GM21576 (cell line): ENCODE measurements around the gene ATXN1.
A peak's percentile ranks its signal among the peaks of the same experiment; 100 is the strongest.

Source experiments
- ATAC-seq: cut with Tn5 transposase; IDR thresholded peaks from one replicate; pipeline ENCODE4 v1.9.1; 2021; ENCODE audit warnings: mild to moderate bottlenecking, moderate library complexity; ENCODE audit not compliant: unreplicated experiment

The ATXN1 gene

DNA sequence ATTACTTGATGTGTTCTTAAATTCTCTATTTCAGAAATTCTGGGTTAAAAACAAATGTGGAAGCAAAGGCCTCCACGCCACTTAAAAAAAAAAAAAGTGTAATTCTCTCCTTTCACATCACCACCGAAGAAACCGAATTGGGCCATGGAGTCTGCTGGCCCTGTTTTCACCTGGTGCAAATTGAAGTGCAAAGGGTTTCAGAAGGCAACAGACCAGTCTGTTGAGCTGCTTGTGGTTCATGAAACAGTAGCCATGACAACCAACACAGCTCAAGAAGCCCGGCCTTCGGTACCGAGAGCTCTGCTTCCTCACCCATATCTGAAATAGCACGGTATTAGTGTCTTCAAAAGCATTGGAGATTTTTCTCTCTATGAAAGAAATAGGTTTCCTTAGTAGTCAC is 459.7 kb downstream of the ATXN1 start:
- ATAC-seq: peak; percentile 47

DNA sequence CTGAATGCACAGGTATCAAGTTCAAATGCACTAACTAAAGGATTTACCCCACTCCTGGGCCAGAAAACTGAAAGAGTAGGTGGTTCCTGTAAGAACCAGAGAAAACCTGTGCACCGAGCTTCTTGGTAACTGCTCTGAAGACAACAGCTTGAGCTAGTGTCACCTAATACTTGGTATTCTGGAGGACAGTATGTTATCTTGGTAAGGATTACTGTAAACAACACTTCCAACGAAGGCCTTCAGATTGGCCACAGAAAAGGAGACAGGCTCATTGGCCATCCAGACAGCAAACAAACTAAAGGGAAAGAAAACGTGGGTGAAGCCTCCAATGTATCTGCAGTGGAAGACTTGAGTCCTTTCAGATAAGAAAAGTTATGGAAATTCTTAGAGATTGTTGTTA is 461.4 kb downstream of the ATXN1 start:
- ATAC-seq: no peak

GRCh38 chr6:16296061-16296670 is 465.1 kb downstream of the ATXN1 start:
- no peak for ATAC-seq

DNA sequence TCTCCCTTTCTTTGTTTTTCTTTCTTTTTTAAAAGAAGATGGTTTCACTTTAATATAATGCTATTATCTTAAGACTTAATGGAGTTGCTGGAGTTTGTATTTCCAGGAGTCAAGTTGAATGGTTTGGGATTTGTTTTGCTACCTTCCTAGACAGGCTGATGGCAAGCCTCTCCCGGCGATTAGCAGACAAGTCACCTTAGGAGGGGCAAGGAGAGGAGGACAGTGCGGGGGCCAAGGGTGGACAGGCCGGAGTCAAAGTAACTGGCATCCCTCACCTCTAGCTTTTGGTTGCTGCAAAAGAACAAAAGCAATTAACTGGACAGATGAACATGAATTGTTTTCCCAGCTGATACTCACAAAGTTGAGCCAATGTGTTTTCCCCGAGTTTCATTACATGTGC is 465.8 kb downstream of the ATXN1 start:
- ATAC-seq: no peak

- no peak for ATAC-seq
Measured at GRCh38 chr6:16295060-16295459, 466.2 kb downstream of the ATXN1 start.

GRCh38 chr6:16294371-16294770 is 466.9 kb downstream of the ATXN1 start:
- no peak for ATAC-seq

DNA sequence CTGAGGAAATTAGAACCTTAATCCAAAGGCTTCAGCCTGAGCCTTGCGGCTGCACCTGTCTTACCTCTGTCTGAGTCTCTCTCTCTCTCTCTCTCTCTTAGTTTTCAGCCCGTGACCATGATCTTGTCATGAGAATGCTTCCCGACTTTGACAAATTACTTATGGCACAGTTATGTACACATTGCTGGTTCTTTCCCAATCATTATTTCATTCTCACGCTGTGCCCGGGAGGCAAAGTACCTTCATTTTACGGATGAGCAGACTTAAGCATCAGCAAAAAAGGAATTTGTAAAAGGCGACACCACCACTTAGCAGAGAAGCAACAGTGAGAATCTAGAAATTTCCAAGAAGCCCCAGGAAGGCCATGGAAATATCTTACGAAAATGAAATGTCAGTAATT is 468.3 kb downstream of the ATXN1 start:
- no peak for ATAC-seq

DNA sequence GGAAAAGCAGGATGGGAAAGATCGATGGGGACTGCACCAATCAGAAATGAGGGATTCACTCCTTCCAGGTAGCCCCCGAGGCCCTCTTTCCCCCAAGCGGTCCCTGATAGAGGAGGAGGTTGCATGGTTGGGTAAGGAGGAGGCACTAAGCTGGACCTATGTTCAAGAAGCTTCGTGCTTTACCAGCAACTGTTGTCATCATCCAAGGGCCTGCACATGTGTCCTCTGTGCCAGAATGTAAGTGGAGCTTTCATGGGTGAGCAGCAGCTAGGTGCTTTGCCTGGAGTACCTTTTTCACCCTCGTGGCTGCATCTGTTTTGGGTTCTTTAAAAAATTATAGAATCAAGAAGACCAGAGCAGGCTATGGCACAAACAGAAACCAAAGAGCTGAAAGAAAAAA is 468.8 kb downstream of the ATXN1 start:
- ATAC-seq: no peak

DNA sequence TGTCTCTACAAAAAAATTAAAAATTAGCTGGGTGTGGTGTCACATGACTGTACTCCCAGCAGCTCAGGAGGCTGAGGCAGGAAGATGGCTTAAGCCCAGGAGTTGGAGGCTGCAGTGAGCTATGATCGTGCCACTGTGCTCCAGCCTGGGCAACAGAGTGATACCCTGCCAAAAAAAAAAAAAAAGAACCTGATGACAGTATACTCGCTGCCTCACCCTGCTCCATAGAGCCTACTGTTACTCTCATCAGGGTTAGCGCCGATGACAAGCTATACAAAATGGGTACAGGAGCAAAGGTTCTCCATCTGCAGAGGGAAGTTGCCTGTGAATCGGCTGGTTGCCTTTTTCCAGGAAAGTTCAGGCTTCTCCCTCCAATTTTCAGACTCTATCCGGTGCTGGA is 469.5 kb downstream of the ATXN1 start:
- ATAC-seq: no peak

DNA sequence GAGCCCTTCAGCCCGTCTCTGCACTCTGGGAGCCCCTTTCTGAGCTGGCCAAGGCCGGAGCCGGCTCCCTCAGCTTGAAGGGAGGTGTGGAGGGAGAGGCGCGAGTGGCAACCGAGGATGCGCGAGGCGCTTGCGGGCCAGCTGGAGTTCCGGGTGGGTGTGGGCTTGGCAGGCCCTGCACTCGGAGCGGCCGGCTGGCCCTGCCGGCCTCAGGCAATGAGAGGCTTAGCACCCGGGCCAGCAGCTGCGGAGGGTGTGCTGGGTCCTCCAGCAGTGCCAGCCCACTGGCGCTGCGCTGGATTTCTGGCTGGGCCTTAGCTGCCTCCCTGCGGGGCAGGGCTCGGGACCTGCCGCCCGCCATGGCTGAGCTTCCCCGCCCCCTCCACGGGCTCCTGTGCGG is 473.1 kb downstream of the ATXN1 start:
- no peak for ATAC-seq

GRCh38 chr6:16286151-16286522 is 475.1 kb downstream of the ATXN1 start:
- no peak for ATAC-seq

- no peak for ATAC-seq
Measured at GRCh38 chr6:16285467-16286150, 475.7 kb downstream of the ATXN1 start.

DNA sequence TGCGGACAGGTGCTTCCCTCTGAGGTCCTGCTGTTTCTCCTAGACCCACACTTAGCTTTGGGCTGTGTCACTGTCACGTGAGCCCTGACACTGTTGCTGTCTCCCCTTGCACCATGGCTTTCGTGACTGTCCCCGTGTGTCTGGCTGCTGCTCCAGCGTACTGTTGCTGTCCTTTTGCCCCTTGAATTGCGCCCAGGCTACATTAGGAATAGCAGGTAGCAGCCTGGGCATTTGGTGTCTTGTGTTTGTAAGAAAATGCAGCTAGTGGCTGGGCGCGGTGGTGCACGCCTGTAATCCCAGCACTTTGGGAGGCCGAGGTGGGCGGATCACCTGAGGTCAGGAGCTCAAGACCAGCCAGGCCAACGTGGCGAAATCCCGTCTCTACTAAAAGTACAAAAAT is 476.8 kb downstream of the ATXN1 start:
- ATAC-seq: no peak

- no peak for ATAC-seq
Measured at GRCh38 chr6:16282370-16282769, 478.9 kb downstream of the ATXN1 start.

DNA sequence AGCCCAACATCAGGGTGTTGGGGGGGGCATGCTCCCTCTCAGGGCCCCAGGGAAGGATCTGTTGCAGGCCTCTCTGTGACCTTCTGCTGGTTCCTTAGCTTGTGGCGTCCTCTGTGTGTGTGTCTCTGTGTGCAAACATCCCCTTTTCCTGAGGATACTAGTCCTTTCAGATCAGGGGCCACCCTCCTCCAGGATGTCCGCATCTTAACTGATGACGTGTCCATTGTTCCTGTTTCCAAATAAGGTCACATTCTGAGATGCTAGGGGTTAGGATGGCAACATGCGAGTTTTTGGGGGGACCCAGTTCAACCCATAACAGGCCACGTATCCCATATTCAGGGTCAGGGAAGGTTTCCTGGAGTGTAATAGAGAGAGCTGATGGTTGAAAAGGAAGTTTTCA is 482.0 kb downstream of the ATXN1 start:
- ATAC-seq: no peak

GRCh38 chr6:16278750-16279149 is 482.5 kb downstream of the ATXN1 start:
- no peak for ATAC-seq

DNA sequence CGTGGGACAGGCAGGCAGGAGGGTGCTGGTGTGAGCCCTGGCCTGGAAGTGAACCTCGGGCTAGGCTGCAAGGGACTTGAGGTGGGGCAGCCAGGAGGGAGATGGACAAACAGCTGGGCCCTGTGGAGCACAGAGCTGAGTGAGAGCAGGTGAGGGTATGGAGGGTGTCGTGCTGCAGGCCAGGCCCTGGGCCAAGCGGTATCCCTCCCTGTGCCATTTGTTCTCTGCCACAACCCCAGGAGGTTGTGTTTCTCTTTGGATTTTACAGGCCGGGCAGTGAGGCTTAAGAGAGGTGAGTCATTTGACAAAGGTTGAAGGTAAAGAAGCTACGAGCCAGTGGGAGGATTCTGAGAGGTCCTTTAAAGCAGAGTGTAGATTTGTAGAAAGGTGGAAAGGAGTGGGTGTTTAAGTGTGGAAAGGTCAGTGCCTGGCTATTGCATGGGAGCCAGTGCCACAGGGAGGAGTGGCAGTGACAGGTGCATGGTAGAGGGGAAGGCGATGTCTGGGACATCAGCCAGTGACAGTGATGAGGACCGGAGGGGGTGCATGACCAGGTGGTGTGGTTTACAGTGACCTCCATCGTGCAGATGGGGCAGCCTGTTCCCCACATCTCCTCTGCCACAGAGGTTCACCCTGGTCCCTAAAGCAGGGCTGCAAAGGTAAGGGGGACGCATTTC is 483.1 kb downstream of the ATXN1 start:
- no peak for ATAC-seq

GRCh38 chr6:16277101-16277981 is 483.9 kb downstream of the ATXN1 start:
- ATAC-seq: no peak

DNA sequence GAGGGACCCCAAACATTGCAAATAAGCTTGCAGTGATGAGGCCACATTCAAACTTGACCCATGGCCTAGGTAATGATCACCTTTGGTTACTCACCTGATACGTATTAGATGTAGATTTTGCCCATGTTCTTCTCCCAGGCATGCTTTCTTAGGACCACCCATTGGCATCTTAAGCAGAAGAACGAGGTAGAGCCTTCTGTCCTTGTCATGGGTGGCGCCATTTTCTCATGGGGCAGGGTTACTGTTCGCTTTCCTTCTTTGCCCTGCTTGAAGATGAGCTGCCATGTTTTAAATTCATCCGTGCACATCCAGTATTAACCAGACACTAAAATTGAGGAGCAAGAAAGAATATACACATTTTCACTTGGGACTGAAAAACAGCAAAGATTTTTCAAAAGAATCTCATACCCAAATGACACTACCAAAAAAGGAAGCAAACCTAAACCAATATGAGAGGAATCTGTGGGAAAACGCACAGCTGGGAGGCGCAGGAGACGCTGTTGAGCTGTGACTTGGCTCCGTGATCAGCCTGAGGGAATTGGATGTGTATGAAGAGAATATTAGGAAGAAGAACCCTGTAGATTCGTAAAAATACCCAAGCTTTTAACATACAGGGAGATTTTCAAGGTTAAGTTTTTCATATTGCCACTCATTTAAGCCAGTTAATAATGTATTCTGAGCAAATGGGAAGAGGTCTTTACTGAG is 486.2 kb downstream of the ATXN1 start:
- ATAC-seq: no peak

- ATAC-seq: no peak
Measured at GRCh38 chr6:16274483-16274882, 486.8 kb downstream of the ATXN1 start.

DNA sequence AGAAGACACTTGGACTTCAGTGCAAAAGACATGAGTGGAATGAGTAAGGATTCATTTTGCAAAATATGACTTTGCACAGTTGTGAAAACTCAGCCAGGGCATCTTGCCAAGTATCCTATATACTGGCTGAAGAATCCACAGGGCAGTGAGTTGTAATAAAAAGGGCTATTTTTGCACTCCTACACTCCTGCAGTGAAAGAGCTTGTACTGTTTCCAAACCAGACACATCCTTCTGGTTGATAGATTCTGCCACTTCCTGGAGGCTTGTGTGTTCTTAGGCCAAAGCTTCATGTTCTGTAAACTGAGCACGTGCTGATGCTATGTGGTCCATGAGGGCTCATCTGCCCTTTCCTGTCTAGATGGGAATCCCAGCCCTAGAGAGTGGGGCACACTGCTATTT is 488.0 kb downstream of the ATXN1 start:
- ATAC-seq: no peak
